DOHH2 (cell line): ENCODE results near the gene CFAP97D1.

Experiments used
- CTCF ChIP-seq: fragments of 200-600 bp; sonication (generic); IDR thresholded peaks from one replicate; pipeline ENCODE4 v1.5.1; 2014; ENCODE audit warnings: antibody characterized with exemption, mild to moderate bottlenecking, low read depth, low read length; ENCODE audit not compliant: poor library complexity, severe bottlenecking
- EZH2phosphoT487 ChIP-seq: fragments of 200-600 bp; sonication (generic); IDR thresholded peaks from 2 replicates; pipeline ENCODE4 v1.6.1; 2017; ENCODE audit warnings: borderline replicate concordance, mild to moderate bottlenecking, antibody characterized with exemption, low read length, moderate library complexity, mixed read lengths

DNA sequence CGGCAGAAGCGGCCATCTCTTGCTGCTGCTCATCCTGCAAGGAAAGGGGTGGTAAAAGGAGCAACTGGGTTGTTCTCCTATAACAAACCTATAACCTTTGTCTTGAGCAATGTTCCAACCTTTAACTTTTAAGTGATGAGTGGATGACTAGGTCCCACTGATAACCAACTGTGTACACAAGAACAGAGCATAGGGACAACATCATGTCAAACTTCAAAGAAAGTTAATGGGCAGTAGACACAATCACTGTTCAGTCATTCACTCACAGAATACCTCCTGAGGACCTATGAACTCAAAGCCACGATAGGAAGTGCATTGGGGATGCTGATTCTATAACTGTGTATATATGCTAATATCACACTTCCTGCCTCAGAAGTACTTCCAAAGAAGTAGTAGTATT, 21.6 kb downstream of the CFAP97D1 start:
- TF ChIP-seq CTCF = no peak
- no peak for TF ChIP-seq EZH2phosphoT487
